IMR-90 (cell line): ENCODE measurements around the gene ANK3. TPM values are rescaled to one million over a fixed set of nuclear protein-coding genes. Genes with fewer than 3 reads are reported as not detected.
A peak's percentile ranks its signal among the peaks of the same experiment; 100 is the strongest.

Source experiments
- ATAC-seq: fragments of 200-7000 bp; cut with Tn5 transposase; 2 replicates; pipeline ENCODE4 v1.9.1; 2020; ENCODE audit warnings: low read depth, mild to moderate bottlenecking, moderate library complexity
- BruUV-seq: library from RNA; stranded (reverse); fragments of 400-500 nt; replicated peaks from 2 replicates; lab custom pipeline; 2021; lab: Mats Ljungman, UMichigan
- CTCF ChIA-PET: fragments of 300-600 bp; formaldehyde crosslinking; extraction: SDS; loops from one replicate; lab custom pipeline; 2021; ENCODE audit warnings: antibody characterized with exemption; lab: Yijun Ruan, JAX
- POLR2A ChIA-PET: fragments of 300-600 bp; sonication (Branson Sonifier 250); formaldehyde crosslinking; loops from one replicate; lab custom pipeline; 2022; ENCODE audit warnings: antibody characterized with exemption; ENCODE audit not compliant: unreplicated experiment; lab: Charles Lee
- DNase-seq: peaks from one replicate; pipeline ENCODE4 v3.0.0; 2013
- H2AFZ ChIP-seq: replicated peaks from 2 replicates; pipeline ENCODE3; 2013; ENCODE audit warnings: low read length, mild to moderate bottlenecking; ENCODE audit not compliant: poor library complexity
- H2AK5ac ChIP-seq: 2 replicates; pipeline ENCODE4 v1.6.1; 2013; ENCODE audit warnings: low read depth, low read length, inconsistent platforms
- H2AK9ac ChIP-seq: replicated peaks from 2 replicates; pipeline ENCODE3; 2013; ENCODE audit warnings: mild to moderate bottlenecking, low read depth, low read length, moderate library complexity; ENCODE audit not compliant: poor library complexity
- H2BK120ac ChIP-seq: 2 replicates; pipeline ENCODE4 v1.6.1; 2013; ENCODE audit warnings: low read depth, low read length, inconsistent platforms
- H2BK15ac ChIP-seq: 3 replicates; pipeline ENCODE4 v1.6.1; 2013; ENCODE audit warnings: low read depth, low read length, inconsistent platforms
- H2BK20ac ChIP-seq: 2 replicates; pipeline ENCODE4 v1.6.1; 2013; ENCODE audit warnings: low read depth, mild to moderate bottlenecking, inconsistent platforms, low read length, moderate library complexity
- H2BK5ac ChIP-seq: 2 replicates; pipeline ENCODE4 v1.6.1; 2013; ENCODE audit warnings: mild to moderate bottlenecking, low read depth, low read length, inconsistent platforms; ENCODE audit not compliant: poor library complexity, severe bottlenecking
- H3K14ac ChIP-seq: replicated peaks from 2 replicates; pipeline ENCODE4 v1.6.1; 2013; ENCODE audit warnings: low read depth, low read length, inconsistent platforms
- H3K18ac ChIP-seq: 2 replicates; pipeline ENCODE4 v1.6.1; 2013; ENCODE audit warnings: low read depth, low read length, control low read depth
- H3K23ac ChIP-seq: 2 replicates; pipeline ENCODE4 v1.6.1; 2013; ENCODE audit warnings: low read depth, low read length, inconsistent platforms
- H3K27ac ChIP-seq: 2 replicates; pipeline ENCODE4 v1.5.1; 2013; ENCODE audit warnings: mild to moderate bottlenecking, control low read depth, low read length; ENCODE audit not compliant: insufficient read depth
- H3K27me3 ChIP-seq: 2 replicates; pipeline ENCODE4 v1.6.1; 2013; ENCODE audit warnings: low read length; ENCODE audit not compliant: control insufficient read depth, insufficient read depth
- H3K36me3 ChIP-seq: 2 replicates; pipeline ENCODE4 v1.6.1; 2013; ENCODE audit warnings: low read length, mixed read lengths; ENCODE audit not compliant: control insufficient read depth, insufficient read depth
- H3K4ac ChIP-seq: 2 replicates; pipeline ENCODE4 v1.6.1; 2013; ENCODE audit warnings: low read depth, low read length, inconsistent platforms
- H3K4me1 ChIP-seq: 2 replicates; pipeline ENCODE4 v1.6.1; 2013; ENCODE audit warnings: low read length, mixed read lengths; ENCODE audit not compliant: control insufficient read depth, insufficient read depth
- H3K4me2 ChIP-seq: 2 replicates; pipeline ENCODE4 v1.6.1; 2013; ENCODE audit warnings: low read depth, mild to moderate bottlenecking, control low read depth, low read length, moderate library complexity
- H3K4me3 ChIP-seq: 2 replicates; pipeline ENCODE4 v1.5.1; 2013; ENCODE audit warnings: low read depth, mild to moderate bottlenecking, control low read depth, low read length, moderate library complexity; ENCODE audit not compliant: insufficient read depth
- H3K56ac ChIP-seq: 2 replicates; pipeline ENCODE4 v1.6.1; 2013; ENCODE audit warnings: low read length, inconsistent platforms; ENCODE audit not compliant: insufficient read depth; ENCODE audit errors: extremely low read depth
- H3K79me1 ChIP-seq, 2 experiments: 2 replicates each; pipeline ENCODE4 v1.6.1; 2013; ENCODE audit warnings: low read length in 2 of 2, inconsistent platforms in 1 of 2, low read depth in 1 of 2
- H3K9ac ChIP-seq: 2 replicates; pipeline ENCODE4 v1.6.1; 2013; ENCODE audit warnings: low read depth, low read length, control low read depth
- H3K9me1 ChIP-seq: 2 replicates; pipeline ENCODE4 v1.6.1; 2013; ENCODE audit warnings: low read length, inconsistent platforms; ENCODE audit not compliant: insufficient read depth
- H3K9me3 ChIP-seq: 2 replicates; pipeline ENCODE4 v1.6.1; 2013; ENCODE audit warnings: low read length; ENCODE audit not compliant: control insufficient read depth, insufficient read depth
- H4K20me1 ChIP-seq: 2 replicates; pipeline ENCODE4 v1.6.1; 2013; ENCODE audit warnings: low read length, inconsistent platforms; ENCODE audit not compliant: insufficient read depth
- H4K5ac ChIP-seq: 2 replicates; pipeline ENCODE4 v1.6.1; 2013; ENCODE audit warnings: mild to moderate bottlenecking, low read depth, low read length, control low read depth
- H4K8ac ChIP-seq, 2 experiments: 2 replicates each; pipeline ENCODE4 v1.6.1; 2013; ENCODE audit warnings: low read depth in 2 of 2, low read length in 2 of 2, control low read depth in 1 of 2, inconsistent platforms in 1 of 2
- H4K91ac ChIP-seq: 2 replicates; pipeline ENCODE4 v1.6.1; 2013; ENCODE audit warnings: low read depth, low read length, inconsistent platforms; ENCODE audit not compliant: insufficient read depth
- BHLHE40 ChIP-seq: fragments of 150-350 bp; IDR thresholded peaks from 2 replicates; pipeline ENCODE4 v1.6.1; 2016; ENCODE audit warnings: mild to moderate bottlenecking, low read depth, low read length
- CHD1 ChIP-seq: IDR thresholded peaks from 2 replicates; pipeline ENCODE4 v1.6.1; 2012; ENCODE audit warnings: low read depth, low read length, improper control_type of control experiment
- FOS ChIP-seq: fragments of 150-350 bp; IDR thresholded peaks from 2 replicates; pipeline ENCODE4 v1.6.1; 2016; ENCODE audit warnings: low read depth, low read length
- MAFK ChIP-seq: IDR thresholded peaks from 2 replicates; pipeline ENCODE4 v1.6.1; 2012; ENCODE audit warnings: low read depth, low read length, improper control_type of control experiment
- MAZ ChIP-seq: IDR thresholded peaks from 2 replicates; pipeline ENCODE4 v1.6.1; 2012; ENCODE audit warnings: low read depth, mild to moderate bottlenecking, low read length, improper control_type of control experiment, moderate library complexity, borderline replicate concordance
- NFE2L2 ChIP-seq: fragments of 150-350 bp; IDR thresholded peaks from 2 replicates; pipeline ENCODE4 v1.6.1; 2016; ENCODE audit warnings: low read depth, mild to moderate bottlenecking, low read length
- POLR2A ChIP-seq: IDR thresholded peaks from 2 replicates; pipeline ENCODE4 v1.6.1; 2012; ENCODE audit warnings: mild to moderate bottlenecking, low read depth, low read length
- RCOR1 ChIP-seq: IDR thresholded peaks from 2 replicates; pipeline ENCODE4 v1.6.1; 2012; ENCODE audit warnings: mild to moderate bottlenecking, low read length, improper control_type of control experiment; ENCODE audit not compliant: insufficient replicate concordance
- SMC3 ChIP-seq: fragments of 150-350 bp; IDR thresholded peaks from 2 replicates; pipeline ENCODE4 v1.6.1; 2016; ENCODE audit warnings: low read depth, mild to moderate bottlenecking, antibody characterized with exemption, low read length, moderate library complexity
- WGBS, 2 experiments: methylation state at CpG; one replicate each; pipeline versions ENCODE4 v1.1.5 to v1.1.7; 2013; ENCODE audit warnings: missing lambda C conversion rate in 2 of 2; ENCODE audit not compliant: insufficient read length in 1 of 2; ENCODE audit errors: extremely low coverage in 2 of 2; 5-methylcytosine and 5-hydroxymethylcytosine counted together
- dilution Hi-C: fragments of 300-500 bp; cut with HindIII; formaldehyde crosslinking; loops from one replicate; pipeline ENCODE4 v1.14.3; 2018; ENCODE audit warnings: low sequenced_read_pairs; ENCODE audit not compliant: unreplicated experiment
- in situ Hi-C: fragments of 300-500 bp; cut with MboI; formaldehyde crosslinking; loops from 3 replicates; pipeline ENCODE4 v1.14.3; 2019; ENCODE audit warnings: low sequenced_read_pairs, inconsistent platforms, mixed read lengths
- intact Hi-C: fragments of 100-400 bp; cut with micrococcal nuclease; formaldehyde crosslinking; loops from 2 replicates; pipeline ENCODE4 v1.10.0; 2022
- polyA plus RNA-seq, 3 experiments: library from polyadenylated mRNA; depleted of rRNA; stranded (reverse); fragments of >200 nt; gene quantifications; 2 replicates each; pipeline ENCODE4 v1.2.3, GENCODE V29; 2012; ENCODE audit warnings: low replicate concordance in 1 of 3
- total RNA-seq: library from RNA; depleted of rRNA; stranded (reverse); fragments of >200 nt; gene quantifications from 2 replicates; pipeline ENCODE4 v1.2.3, GENCODE V29; 2012
- TF ChIP-seq, protein P1 (sequence below): fragments of 150-350 bp; IDR thresholded peaks from 2 replicates; pipeline ENCODE4 v1.6.1; 2016; ENCODE audit warnings: low read depth, mild to moderate bottlenecking, low read length, moderate library complexity, borderline replicate concordance
- TF ChIP-seq, protein P2 (sequence below): fragments of 150-350 bp; IDR thresholded peaks from 2 replicates; pipeline ENCODE4 v1.6.1; 2017; ENCODE audit warnings: mild to moderate bottlenecking, antibody characterized with exemption, low read length, low read depth

ANK3 gene
- total and polyA plus RNA-seq, 2 of the 4 experiments (the other 2 are of a cell fraction), result 0.63 to 1.8 TPM

- CTCF ChIA-PET, result interaction anchor here (0.8 to 1.1 kb wide), 2 partner anchors 33 to 112 kb away, joined by 3 read pairs; no protein-coding TSS in a partner anchor
- peak overlapping the region in 1 of 2 experiments; percentile 32; a peak in 1 of 4 replicates for H4K8ac ChIP-seq
Observed at GRCh38 chr10:60282771-60283353, 106.8 kb downstream of the ANK3 start.

More at GRCh38 chr10:60282771-60283353, 106.8 kb downstream of the ANK3 start:
- H3K23ac ChIP-seq, result no peak overlapping the region
- no peak overlapping the region for H2AFZ ChIP-seq
- POLR2A ChIA-PET, result no interaction called here
- ATAC-seq, result peak; percentile 49; the same call in 1 of the 2 replicates
- peaks cover 4% of the 10 kb centered on the region; the same call in 1 of the 2 replicates for H3K27me3 ChIP-seq
- H2BK5ac ChIP-seq, result no peak overlapping the region
- H3K36me3 ChIP-seq, result no peaks in the 10 kb centered on the region
- H3K9ac ChIP-seq, result no peak overlapping the region
- no peaks in the 10 kb centered on the region for H3K79me1 ChIP-seq
- no peak overlapping the region for H4K5ac ChIP-seq
- DNase-seq, result peak; percentile 56
- H3K9me1 ChIP-seq, result no peaks in the 10 kb centered on the region
- intact Hi-C loops, result loop anchor here (5.0 kb wide), 1 partner anchor 144 kb away; no protein-coding TSS in a partner anchor
- no peak overlapping the region for H2AK5ac ChIP-seq
- in situ Hi-C loops, result no loop called here
- no peak overlapping the region for H3K27ac ChIP-seq
- peaks cover 1% of the 10 kb centered on the region; the same call in 1 of the 2 replicates for H3K4me1 ChIP-seq
- peak overlapping the region; percentile 39; the same call in 1 of the 2 replicates for H2BK20ac ChIP-seq
- H2AK9ac ChIP-seq, result no peak overlapping the region
- no peak overlapping the region for H3K4ac ChIP-seq
- H2BK120ac ChIP-seq, result no peak overlapping the region
- no peak overlapping the region for H3K18ac ChIP-seq
- no peak overlapping the region for H4K91ac ChIP-seq
- no peak overlapping the region for H2BK15ac ChIP-seq
- H3K56ac ChIP-seq, result no peak overlapping the region
- no TSS peak for BruUV-seq
- H3K9me3 ChIP-seq, result no peaks in the 10 kb centered on the region
- dilution Hi-C loops, result no loop called here
- 0 out of 2 replicates have a peak overlapping the region, but pooled peaks have one; percentile 59 for H3K14ac ChIP-seq
- peak overlapping the region; percentile 50; the same call in 1 of the 2 replicates for H3K4me2 ChIP-seq
- H3K4me3 ChIP-seq, result no peak overlapping the region
- TF ChIP-seq SMC3 (no peak), MAFK (no peak), BHLHE40 (no peak), CHD1 (no peak), MAZ (no peak), FOS (no peak), NFE2L2 (no peak), RCOR1 (no peak), POLR2A (no peak)
- TF ChIP-seq, protein P1, sequence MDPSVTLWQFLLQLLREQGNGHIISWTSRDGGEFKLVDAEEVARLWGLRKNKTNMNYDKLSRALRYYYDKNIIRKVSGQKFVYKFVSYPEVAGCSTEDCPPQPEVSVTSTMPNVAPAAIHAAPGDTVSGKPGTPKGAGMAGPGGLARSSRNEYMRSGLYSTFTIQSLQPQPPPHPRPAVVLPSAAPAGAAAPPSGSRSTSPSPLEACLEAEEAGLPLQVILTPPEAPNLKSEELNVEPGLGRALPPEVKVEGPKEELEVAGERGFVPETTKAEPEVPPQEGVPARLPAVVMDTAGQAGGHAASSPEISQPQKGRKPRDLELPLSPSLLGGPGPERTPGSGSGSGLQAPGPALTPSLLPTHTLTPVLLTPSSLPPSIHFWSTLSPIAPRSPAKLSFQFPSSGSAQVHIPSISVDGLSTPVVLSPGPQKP, result no peak
- TF ChIP-seq, protein P2, sequence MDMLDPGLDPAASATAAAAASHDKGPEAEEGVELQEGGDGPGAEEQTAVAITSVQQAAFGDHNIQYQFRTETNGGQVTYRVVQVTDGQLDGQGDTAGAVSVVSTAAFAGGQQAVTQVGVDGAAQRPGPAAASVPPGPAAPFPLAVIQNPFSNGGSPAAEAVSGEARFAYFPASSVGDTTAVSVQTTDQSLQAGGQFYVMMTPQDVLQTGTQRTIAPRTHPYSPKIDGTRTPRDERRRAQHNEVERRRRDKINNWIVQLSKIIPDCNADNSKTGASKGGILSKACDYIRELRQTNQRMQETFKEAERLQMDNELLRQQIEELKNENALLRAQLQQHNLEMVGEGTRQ, result no peak
- H4K20me1 ChIP-seq, result no peaks in the 10 kb centered on the region
- WGBS, 2 experiments, result no CpG with 5 or more reads among the region's 5 CpGs
